ENCODE data around the gene OTOGL.
A peak's percentile ranks its signal among the peaks of the same experiment; 100 is the strongest.

The OTOGL gene

GRCh38 chr12:80161612-80162011 lies 62.3 kb downstream of the OTOGL start:
- H3K4me1 ChIP-seq (ENCODE audit: low read length) = peaks cover 16% of the 10 kb centered on the region
- peaks cover 4% of the 10 kb centered on the region; the same call in 1 of the 2 replicates for H3F3A ChIP-seq (ENCODE audit: insufficient read depth, low read length)
- no peak overlapping the region for H3K9ac ChIP-seq (ENCODE audit: low read length)
- H3K9me3 ChIP-seq (replicated peaks; ENCODE audit: insufficient read depth, low read length) = no peaks in the 10 kb centered on the region
- H3K27me3 ChIP-seq (replicated peaks; ENCODE audit: insufficient read depth, low read length) = no peaks in the 10 kb centered on the region
- H3K4me2 ChIP-seq (ENCODE audit: low read depth, low read length) = peak overlapping the region; percentile 15; the same call in 1 of the 2 replicates
- H3K36me3 ChIP-seq (replicated peaks; ENCODE audit: insufficient read depth, low read length) = no peaks in the 10 kb centered on the region
- no peak for DNase-seq
- H3K4me3 ChIP-seq (ENCODE audit: low read length) = no peak overlapping the region
- H4K20me1 ChIP-seq (ENCODE audit: insufficient read depth, low read length) = no peaks in the 10 kb centered on the region
- H3K9me2 ChIP-seq (replicated peaks; ENCODE audit: insufficient read depth, low read length) = no peaks in the 10 kb centered on the region
- H3K79me2 ChIP-seq (ENCODE audit: low read length) = no peaks in the 10 kb centered on the region
- H2AFZ ChIP-seq (ENCODE audit: low read length) = no peak overlapping the region
- TF ChIP-seq EZH2phosphoT487 (IDR thresholded peaks at IDR 0.05; ENCODE audit: low read length) (no peak), EZH2 (optimal IDR thresholded peaks at IDR 0.05; ENCODE audit: low read depth, low read length) (no peak), CTCF (IDR thresholded peaks at IDR 0.05; ENCODE audit: low read length) (no peak)
- H3K27ac ChIP-seq (ENCODE audit: low read length) = peak overlapping the region; percentile 57; the same call in 1 of the 2 replicates

- TF ChIP-seq EZH2phosphoT487 (IDR thresholded peaks at IDR 0.05; ENCODE audit: low read length) (no peak), CTCF (IDR thresholded peaks at IDR 0.05; ENCODE audit: low read length) (no peak), EZH2 (optimal IDR thresholded peaks at IDR 0.05; ENCODE audit: low read depth, low read length) (no peak)
- no peak overlapping the region for H2AFZ ChIP-seq (ENCODE audit: low read length)
- H3K9ac ChIP-seq (ENCODE audit: low read length) = no peak overlapping the region
- no peaks in the 10 kb centered on the region for H3K79me2 ChIP-seq (ENCODE audit: low read length)
- H3K27me3 ChIP-seq (replicated peaks; ENCODE audit: insufficient read depth, low read length) = no peaks in the 10 kb centered on the region
- no peaks in the 10 kb centered on the region for H3K9me2 ChIP-seq (replicated peaks; ENCODE audit: insufficient read depth, low read length)
- H3K4me2 ChIP-seq (ENCODE audit: low read depth, low read length) = peak overlapping the region; percentile 15; the same call in 1 of the 2 replicates
- peaks cover 4% of the 10 kb centered on the region; the same call in 1 of the 2 replicates for H3F3A ChIP-seq (ENCODE audit: insufficient read depth, low read length)
- no peaks in the 10 kb centered on the region for H3K9me3 ChIP-seq (replicated peaks; ENCODE audit: insufficient read depth, low read length)
- H3K27ac ChIP-seq (ENCODE audit: low read length) = peak overlapping the region; percentile 57; the same call in 1 of the 2 replicates
- no peaks in the 10 kb centered on the region for H4K20me1 ChIP-seq (ENCODE audit: insufficient read depth, low read length)
- no peak overlapping the region for H3K4me3 ChIP-seq (ENCODE audit: low read length)
- no peaks in the 10 kb centered on the region for H3K36me3 ChIP-seq (replicated peaks; ENCODE audit: insufficient read depth, low read length)
- H3K4me1 ChIP-seq (ENCODE audit: low read length) = peaks cover 16% of the 10 kb centered on the region
- DNase-seq = peak; percentile 69
Observed at GRCh38 chr12:80162177-80162576, 62.8 kb downstream of the OTOGL start.

GRCh38 chr12:80165746-80166145 lies 66.4 kb downstream of the OTOGL start:
- Histone ChIP-seq H3K9me2 (replicated peaks; ENCODE audit: insufficient read depth, low read length) (no peaks in the 10 kb centered on the region), H3K4me3 (ENCODE audit: low read length) (no peak overlapping the region), H3K36me3 (replicated peaks; ENCODE audit: insufficient read depth, low read length) (no peaks in the 10 kb centered on the region), H3K27me3 (replicated peaks; ENCODE audit: insufficient read depth, low read length) (no peaks in the 10 kb centered on the region), H2AFZ (ENCODE audit: low read length) (no peak overlapping the region), H3K9me3 (replicated peaks; ENCODE audit: insufficient read depth, low read length) (no peaks in the 10 kb centered on the region), H3F3A (ENCODE audit: insufficient read depth, low read length) (peaks cover 4% of the 10 kb centered on the region; the same call in 1 of the 2 replicates), H3K27ac (ENCODE audit: low read length) (no peak overlapping the region), H3K4me1 (ENCODE audit: low read length) (peaks cover 16% of the 10 kb centered on the region), H3K79me2 (ENCODE audit: low read length) (no peaks in the 10 kb centered on the region), H3K9ac (ENCODE audit: low read length) (no peak overlapping the region), H4K20me1 (ENCODE audit: insufficient read depth, low read length) (no peaks in the 10 kb centered on the region), H3K4me2 (ENCODE audit: low read depth, low read length) (no peak overlapping the region)
- TF ChIP-seq EZH2phosphoT487 (IDR thresholded peaks at IDR 0.05; ENCODE audit: low read length) (no peak), CTCF (IDR thresholded peaks at IDR 0.05; ENCODE audit: low read length) (no peak), EZH2 (optimal IDR thresholded peaks at IDR 0.05; ENCODE audit: low read depth, low read length) (no peak)
- DNase-seq = no peak

Data from MM.1S (cell line).